Measurements from ENCODE around the gene ZNF134.

ZNF134 gene

GRCh38 chr19:57613941-57614743, at the start of gene ZNF134:
Gene ZNF134 (plus strand): TSS chr19:57614242. CDS start chr19:57619469, 5,227 bp downstream.
- ATAC-seq (peak; percentile 99), DNase-seq (peak; percentile 91)
- H3K36me3 Mint-ChIP-seq (ENCODE audit: low read depth), result peaks cover 58% of the 10 kb centered on the region
- H3K27ac Mint-ChIP-seq, result peak within 1 kb of the TSS; percentile 79
- H3K27me3 Mint-ChIP-seq, result no peaks in the 10 kb centered on the region
- peaks cover 59% of the 10 kb centered on the region for H3K9me3 Mint-ChIP-seq
- H3K4me3 Mint-ChIP-seq, result peak within 1 kb of the TSS; percentile 92
- H3K4me1 Mint-ChIP-seq, result peaks cover 20% of the 10 kb centered on the region

GRCh38 chr19:57566396-57567265, 47.4 kb upstream of the ZNF134 start:
- ATAC-seq, result no peak
- no peak for DNase-seq
- peaks cover 50% of the 10 kb centered on the region for H3K36me3 Mint-ChIP-seq (ENCODE audit: low read depth)
- H3K4me1 Mint-ChIP-seq, result no peaks in the 10 kb centered on the region
- H3K27me3 Mint-ChIP-seq, result peaks cover 6% of the 10 kb centered on the region
- H3K27ac Mint-ChIP-seq, result no peak overlapping the region
- H3K4me3 Mint-ChIP-seq, result no peak overlapping the region
- H3K9me3 Mint-ChIP-seq, result peaks cover 74% of the 10 kb centered on the region

GRCh38 chr19:57570707-57571106, 43.3 kb upstream of the ZNF134 start:
- Mint-ChIP-seq H3K9me3 (peaks cover 78% of the 10 kb centered on the region), H3K27ac (no peak overlapping the region), H3K27me3 (no peaks in the 10 kb centered on the region), H3K4me1 (no peaks in the 10 kb centered on the region), H3K36me3 (ENCODE audit: low read depth) (peaks cover 74% of the 10 kb centered on the region), H3K4me3 (no peak overlapping the region)
- ATAC-seq (no peak), DNase-seq (no peak)

- H3K36me3 Mint-ChIP-seq (ENCODE audit: low read depth), result peaks cover 78% of the 10 kb centered on the region
- H3K9me3 Mint-ChIP-seq, result peaks cover 78% of the 10 kb centered on the region
- no peaks in the 10 kb centered on the region for H3K27me3 Mint-ChIP-seq
- H3K4me3 Mint-ChIP-seq, result no peak overlapping the region
- DNase-seq (no peak), ATAC-seq (no peak)
- peaks cover 7% of the 10 kb centered on the region for H3K4me1 Mint-ChIP-seq
- no peak overlapping the region for H3K27ac Mint-ChIP-seq
Observed at GRCh38 chr19:57572415-57572947, 41.6 kb upstream of the ZNF134 start.

- peaks cover 19% of the 10 kb centered on the region for H3K4me1 Mint-ChIP-seq
- peaks cover 70% of the 10 kb centered on the region for H3K36me3 Mint-ChIP-seq (ENCODE audit: low read depth)
- no peaks in the 10 kb centered on the region for H3K27me3 Mint-ChIP-seq
- ATAC-seq (no peak), DNase-seq (no peak)
- no peak overlapping the region for H3K4me3 Mint-ChIP-seq
- no peak overlapping the region for H3K27ac Mint-ChIP-seq
- peaks cover 63% of the 10 kb centered on the region for H3K9me3 Mint-ChIP-seq
Observed at GRCh38 chr19:57576661-57577060, 37.4 kb upstream of the ZNF134 start.

- Mint-ChIP-seq H3K36me3 (ENCODE audit: low read depth) (peaks cover 56% of the 10 kb centered on the region), H3K27ac (peak within 1 kb of the TSS; percentile 81), H3K4me3 (peak within 1 kb of the TSS; percentile 78), H3K4me1 (peaks cover 21% of the 10 kb centered on the region), H3K27me3 (no peaks in the 10 kb centered on the region), H3K9me3 (peaks cover 56% of the 10 kb centered on the region)
- ATAC-seq, result peak; percentile 95
- peak; percentile 90 for DNase-seq
Observed at GRCh38 chr19:57578487-57579205, 35.4 kb upstream of the ZNF134 start, which contains the start of gene ZNF416. Gene ZNF416 (minus strand): TSS chr19:57578911. CDS start chr19:57578704, 207 bp downstream.

- peaks cover 50% of the 10 kb centered on the region for H3K9me3 Mint-ChIP-seq
Observed at GRCh38 chr19:57583104-57583520, 30.9 kb upstream of the ZNF134 start.

GRCh38 chr19:57583521-57584416, 30.3 kb upstream of the ZNF134 start, which contains the start of gene ZIK1:
Gene ZIK1 (plus strand): TSS chr19:57584145. CDS start chr19:57584357, 212 bp downstream.
- DNase-seq (peak; percentile 78), ATAC-seq (peak; percentile 89)
- no peaks in the 10 kb centered on the region for H3K27me3 Mint-ChIP-seq
- H3K9me3 Mint-ChIP-seq, result peaks cover 55% of the 10 kb centered on the region
- H3K4me1 Mint-ChIP-seq, result peaks cover 18% of the 10 kb centered on the region
- peaks cover 56% of the 10 kb centered on the region for H3K36me3 Mint-ChIP-seq (ENCODE audit: low read depth)
- H3K4me3 Mint-ChIP-seq, result peak within 1 kb of the TSS; percentile 91
- peak within 1 kb of the TSS; percentile 79 for H3K27ac Mint-ChIP-seq

More at GRCh38 chr19:57583104-57583520, 30.9 kb upstream of the ZNF134 start:
- no peak overlapping the region for H3K4me3 Mint-ChIP-seq
- peaks cover 49% of the 10 kb centered on the region for H3K36me3 Mint-ChIP-seq (ENCODE audit: low read depth)
- no peak overlapping the region for H3K27ac Mint-ChIP-seq
- no peak for DNase-seq
- ATAC-seq, result no peak
- H3K4me1 Mint-ChIP-seq, result peaks cover 19% of the 10 kb centered on the region
- no peaks in the 10 kb centered on the region for H3K27me3 Mint-ChIP-seq

GRCh38 chr19:57587529-57587928, 26.5 kb upstream of the ZNF134 start:
- H3K9me3 Mint-ChIP-seq, result peaks cover 69% of the 10 kb centered on the region
- peaks cover 14% of the 10 kb centered on the region for H3K4me1 Mint-ChIP-seq
- H3K4me3 Mint-ChIP-seq, result no peak overlapping the region

GRCh38 chr19:57599377-57599760, 14.7 kb upstream of the ZNF134 start:
- Mint-ChIP-seq H3K9me3 (peaks cover 58% of the 10 kb centered on the region), H3K27ac (peak overlapping the region; percentile 67), H3K4me1 (peaks cover 21% of the 10 kb centered on the region), H3K4me3 (peak overlapping the region; percentile 77), H3K27me3 (no peaks in the 10 kb centered on the region), H3K36me3 (ENCODE audit: low read depth) (peaks cover 38% of the 10 kb centered on the region)
- ATAC-seq (no peak), DNase-seq (no peak)

More at GRCh38 chr19:57587529-57587928, 26.5 kb upstream of the ZNF134 start:
- ATAC-seq, result no peak
- H3K27me3 Mint-ChIP-seq, result no peaks in the 10 kb centered on the region
- peaks cover 80% of the 10 kb centered on the region for H3K36me3 Mint-ChIP-seq (ENCODE audit: low read depth)
- DNase-seq, result no peak
- no peak overlapping the region for H3K27ac Mint-ChIP-seq

GRCh38 chr19:57599761-57600383, 14.2 kb upstream of the ZNF134 start, which contains the start of gene ZNF530:
Gene ZNF530 (plus strand): TSS chr19:57599885. CDS start chr19:57604346, 4,461 bp downstream.
- Mint-ChIP-seq H3K27me3 (no peaks in the 10 kb centered on the region), H3K9me3 (peaks cover 60% of the 10 kb centered on the region), H3K4me3 (peak within 1 kb of the TSS; percentile 77), H3K36me3 (ENCODE audit: low read depth) (peaks cover 43% of the 10 kb centered on the region), H3K27ac (peak within 1 kb of the TSS; percentile 67), H3K4me1 (peaks cover 21% of the 10 kb centered on the region)
- DNase-seq (peak; percentile 91), ATAC-seq (peak; percentile 99)

- DNase-seq, result no peak
- Mint-ChIP-seq H3K9me3 (peaks cover 59% of the 10 kb centered on the region), H3K4me1 (no peaks in the 10 kb centered on the region), H3K27me3 (no peaks in the 10 kb centered on the region), H3K27ac (no peak overlapping the region), H3K4me3 (no peak overlapping the region), H3K36me3 (ENCODE audit: low read depth) (peaks cover 74% of the 10 kb centered on the region)
- ATAC-seq, result no peak
Observed at GRCh38 chr19:57606931-57607330, 7.1 kb upstream of the ZNF134 start.
